H4 (cell line): Measurements from ENCODE around the gene MEIOSIN. TPM values are rescaled to one million over a fixed set of nuclear protein-coding genes. Genes with fewer than 3 reads are reported as not detected.
"Not testable (repeated sequence)": the region's sequence is repeated elsewhere in the genome, so short reads cannot be mapped to it uniquely, and the experiment has no call there.

Experiments
- DNase-seq: peaks from one replicate; pipeline ENCODE4 v3.0.0-alpha.2; 2015; ENCODE audit warnings: low spot score
- total RNA-seq: library from RNA; depleted of rRNA; stranded (reverse); fragments of >200 nt; shearing (Covaris generic); gene quantifications from 2 replicates; pipeline ENCODE4 v1.2.3, GENCODE V29; 2014

Gene MEIOSIN
- total RNA-seq, 1 experiment from 2014 or later, result not detected

- DNase-seq, result no peak
These were observed 15.1 kb upstream of the MEIOSIN start for GRCh38 chr19:45717983-45718650.

- DNase-seq, result not testable (repeated sequence)
These were observed 13.2 kb upstream of the MEIOSIN start for GRCh38 chr19:45720065-45720464.

- DNase-seq, result not testable (repeated sequence)
These were observed 4.6 kb upstream of the MEIOSIN start for GRCh38 chr19:45728683-45729082.

GRCh38 chr19:45729800-45730290 is 3.4 kb upstream of the MEIOSIN start:
- no peak for DNase-seq

GRCh38 chr19:45730368-45731288 is 2.6 kb upstream of the MEIOSIN start, which contains the start of gene FBXO46:
Gene FBXO46, minus strand, starts transcription at chr19:45730896. Its CDS starts 17,401 bp downstream, at chr19:45713495.
- DNase-seq, result peak; percentile 94

GRCh38 chr19:45739498-45740439 is 6.5 kb downstream of the MEIOSIN start:
- no peak for DNase-seq

GRCh38 chr19:45742969-45743368 is 9.7 kb downstream of the MEIOSIN start:
- no peak for DNase-seq

GRCh38 chr19:45745606-45746005 is 12.4 kb downstream of the MEIOSIN start:
- no peak for DNase-seq

GRCh38 chr19:45746866-45747265 is 13.6 kb downstream of the MEIOSIN start:
- no peak for DNase-seq

- DNase-seq, result no peak
These were observed 14.3 kb downstream of the MEIOSIN start for GRCh38 chr19:45747513-45747912.

- not testable (repeated sequence) for DNase-seq
These were observed 18.2 kb downstream of the MEIOSIN start for GRCh38 chr19:45751483-45751882.

- no peak for DNase-seq
These were observed 19.4 kb downstream of the MEIOSIN start for GRCh38 chr19:45752639-45753038.

- no peak for DNase-seq
These were observed 20.3 kb downstream of the MEIOSIN start for GRCh38 chr19:45753548-45753947.

GRCh38 chr19:45754323-45754722 is 21.1 kb downstream of the MEIOSIN start:
- no peak for DNase-seq

GRCh38 chr19:45757695-45758094 is 24.5 kb downstream of the MEIOSIN start:
- no peak for DNase-seq

GRCh38 chr19:45758921-45759320 is 25.7 kb downstream of the MEIOSIN start:
- no peak for DNase-seq

GRCh38 chr19:45761714-45762113 is 28.5 kb downstream of the MEIOSIN start:
- no peak for DNase-seq

- no peak for DNase-seq
These were observed 29.8 kb downstream of the MEIOSIN start for GRCh38 chr19:45762870-45763631.

- DNase-seq, result no peak
These were observed 30.6 kb downstream of the MEIOSIN start for GRCh38 chr19:45763691-45764294.

GRCh38 chr19:45764475-45764874 is 31.2 kb downstream of the MEIOSIN start:
- no peak for DNase-seq
